T follicular helper cell (primary cell): ENCODE results near the gene COMMD6.

Source experiments
- DNase-seq: peaks from one replicate; pipeline ENCODE4 v3.0.0-alpha.2; 2020; ENCODE audit warnings: low read depth

COMMD6 gene

GRCh38 chr13:75530549-75530961 is 7.1 kb downstream of the COMMD6 start:
- DNase-seq: no peak

- DNase-seq: no peak
Observed at GRCh38 chr13:75521956-75522355, 15.7 kb downstream of the COMMD6 start.

GRCh38 chr13:75518439-75519088 is 19.1 kb downstream of the COMMD6 start:
- no peak for DNase-seq

- no peak for DNase-seq
Observed at GRCh38 chr13:75514080-75514995, 23.3 kb downstream of the COMMD6 start.

- DNase-seq: no peak
Observed at GRCh38 chr13:75513271-75513670, 24.4 kb downstream of the COMMD6 start.

- no peak for DNase-seq
Observed at GRCh38 chr13:75512253-75512652, 25.4 kb downstream of the COMMD6 start.

GRCh38 chr13:75511051-75511625 is 26.5 kb downstream of the COMMD6 start:
- no peak for DNase-seq

GRCh38 chr13:75508002-75508548 is 29.6 kb downstream of the COMMD6 start:
- DNase-seq: no peak

GRCh38 chr13:75507027-75508001 is 30.3 kb downstream of the COMMD6 start:
- no peak for DNase-seq

- DNase-seq: no peak
Observed at GRCh38 chr13:75506018-75506417, 31.6 kb downstream of the COMMD6 start.

GRCh38 chr13:75505327-75505726 is 32.3 kb downstream of the COMMD6 start:
- no peak for DNase-seq

- no peak for DNase-seq
Observed at GRCh38 chr13:75495938-75496337, 41.7 kb downstream of the COMMD6 start.

- DNase-seq: no peak
Observed at GRCh38 chr13:75494491-75494890, 43.1 kb downstream of the COMMD6 start.

- DNase-seq: no peak
Observed at GRCh38 chr13:75493156-75493555, 44.5 kb downstream of the COMMD6 start.

- DNase-seq: no peak
Observed at GRCh38 chr13:75492389-75492788, 45.3 kb downstream of the COMMD6 start.

- no peak for DNase-seq
Observed at GRCh38 chr13:75491376-75491775, 46.3 kb downstream of the COMMD6 start.

GRCh38 chr13:75489502-75490263 is 48.0 kb downstream of the COMMD6 start:
- DNase-seq: no peak

- DNase-seq: no peak
Observed at GRCh38 chr13:75486146-75487062, 51.2 kb downstream of the COMMD6 start.

GRCh38 chr13:75485286-75486062 is 52.2 kb downstream of the COMMD6 start:
- DNase-seq: no peak
